Psoas muscle (tissue), 8 donors: ENCODE measurements around the gene LCNL1. TPM values are rescaled to one million over a fixed set of nuclear protein-coding genes. Genes with fewer than 3 reads are reported as not detected.
A peak's percentile ranks its signal among the peaks of the same experiment; 100 is the strongest.
"Not testable (repeated sequence)": the region's sequence is repeated elsewhere in the genome, so short reads cannot be mapped to it uniquely, and the experiment has no call there.

Source experiments
- ATAC-seq, 4 donors: fragments of 200-7000 bp; cut with Tn5 transposase; one replicate each; pipeline ENCODE4 v1.9.1; 2020; ENCODE audit warnings: moderate library complexity in 3 of 4, mild to moderate bottlenecking in 2 of 4
- DNase-seq, 2 donors: peaks; one replicate each; pipeline ENCODE4 v3.0.0-alpha.2; 2020
- H3K27ac ChIP-seq: fragments of 200-600 bp; one replicate; pipeline ENCODE4 v1.8.0; 2022
- H3K27me3 ChIP-seq, 3 donors: fragments of 200-600 bp in 1 of 3; one replicate each; pipeline versions ENCODE4 v1.6.1 to v1.8.0; 2013 to 2022; ENCODE audit warnings: low read length in 2 of 3, mild to moderate bottlenecking in 2 of 3, moderate library complexity in 1 of 3; ENCODE audit not compliant: insufficient read depth in 3 of 3
- H3K36me3 ChIP-seq, 2 donors: fragments of 200-600 bp in 1 of 2; one replicate each; pipeline versions ENCODE4 v1.6.1 to v1.8.0; 2013 to 2022; ENCODE audit warnings: low read depth in 1 of 2, mild to moderate bottlenecking in 1 of 2, moderate library complexity in 1 of 2; ENCODE audit not compliant: insufficient read depth in 1 of 2
- H3K4me1 ChIP-seq: fragments of 200-600 bp; one replicate; pipeline ENCODE4 v1.8.0; 2022
- H3K4me3 ChIP-seq: fragments of 200-600 bp; one replicate; pipeline ENCODE4 v1.8.0; 2022; ENCODE audit warnings: mild to moderate bottlenecking
- H3K9me3 ChIP-seq: fragments of 200-600 bp; one replicate; pipeline ENCODE4 v1.8.0; 2022
- WGBS, 3 donors: extraction: QIAGEN DNeasy Blood & Tissue Kit; methylation state at CpG; one replicate each; pipeline versions ENCODE4 v1.1.6 to v1.1.7; 2013; 5-methylcytosine and 5-hydroxymethylcytosine counted together
- intact Hi-C, 2 donors: fragments of 100-400 bp; cut with DNase I; formaldehyde crosslinking; loops; one replicate each; pipeline versions ENCODE4 v1.11.0 to v1.14.2; 2022
- polyA plus RNA-seq, 3 donors: library from polyadenylated mRNA; stranded (reverse); fragments of 200-250 nt; gene quantifications; one replicate each; pipeline ENCODE4 v1.2.3, GENCODE V29; 2013
- total RNA-seq, 4 donors: library from RNA; stranded (reverse); fragmentation: NEBNext Ultra II Directional in 2 of 4; extraction: Animal tissue kit (Norgen Biotek cat#: 25700) in 2 of 4; gene quantifications; one replicate each; pipeline versions ENCODE4 v1.2.1 to v1.2.4, GENCODE V29; 2021 to 2023
- TF ChIP-seq, protein P1 (sequence below): fragments of 200-600 bp; IDR thresholded peaks from one replicate; pipeline ENCODE4 v1.8.0; 2022; ENCODE audit warnings: antibody characterized with exemption
- donor health status: healthy with polysubstance abuse.
- donor health status: DM: no; HTN: no; CAD: no; lungs with moderate emphysema.
- donor health status: Bipolar disorder and iron deficiency.
- donor health status: healthy.
- donor health status: DM: yes; HTN: yes; CAD: no.
- donor health status: DM: no; HTN: no; CAD: no.
- donor health status: DM: no; HTN: no; CAD: no.
- donor health status: DM: yes; HTN: yes; CAD: no.

LCNL1 gene
- total and polyA plus RNA-seq, 7 donors = 0.04 to 0.79 (median 0.14) TPM

- H3K4me1 ChIP-seq = no peaks in the 10 kb centered on the region
- WGBS, 3 donors = 76 to 81% (median 79%) methylated on average over 19 to 20 of the region's 20 CpGs
- DNase-seq = no peak
- TF ChIP-seq, protein P1, sequence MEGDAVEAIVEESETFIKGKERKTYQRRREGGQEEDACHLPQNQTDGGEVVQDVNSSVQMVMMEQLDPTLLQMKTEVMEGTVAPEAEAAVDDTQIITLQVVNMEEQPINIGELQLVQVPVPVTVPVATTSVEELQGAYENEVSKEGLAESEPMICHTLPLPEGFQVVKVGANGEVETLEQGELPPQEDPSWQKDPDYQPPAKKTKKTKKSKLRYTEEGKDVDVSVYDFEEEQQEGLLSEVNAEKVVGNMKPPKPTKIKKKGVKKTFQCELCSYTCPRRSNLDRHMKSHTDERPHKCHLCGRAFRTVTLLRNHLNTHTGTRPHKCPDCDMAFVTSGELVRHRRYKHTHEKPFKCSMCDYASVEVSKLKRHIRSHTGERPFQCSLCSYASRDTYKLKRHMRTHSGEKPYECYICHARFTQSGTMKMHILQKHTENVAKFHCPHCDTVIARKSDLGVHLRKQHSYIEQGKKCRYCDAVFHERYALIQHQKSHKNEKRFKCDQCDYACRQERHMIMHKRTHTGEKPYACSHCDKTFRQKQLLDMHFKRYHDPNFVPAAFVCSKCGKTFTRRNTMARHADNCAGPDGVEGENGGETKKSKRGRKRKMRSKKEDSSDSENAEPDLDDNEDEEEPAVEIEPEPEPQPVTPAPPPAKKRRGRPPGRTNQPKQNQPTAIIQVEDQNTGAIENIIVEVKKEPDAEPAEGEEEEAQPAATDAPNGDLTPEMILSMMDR = no peak
- no peaks in the 10 kb centered on the region for H3K36me3 ChIP-seq
- no peak for ATAC-seq
- H3K27ac ChIP-seq = no peak overlapping the region
- no peaks in the 10 kb centered on the region for H3K27me3 ChIP-seq
- H3K4me3 ChIP-seq = no peak overlapping the region
- intact Hi-C loops = no loop called here
- H3K9me3 ChIP-seq = no peaks in the 10 kb centered on the region
Observed at GRCh38 chr9:137001857-137002645, 19.3 kb downstream of the LCNL1 start.

DNA sequence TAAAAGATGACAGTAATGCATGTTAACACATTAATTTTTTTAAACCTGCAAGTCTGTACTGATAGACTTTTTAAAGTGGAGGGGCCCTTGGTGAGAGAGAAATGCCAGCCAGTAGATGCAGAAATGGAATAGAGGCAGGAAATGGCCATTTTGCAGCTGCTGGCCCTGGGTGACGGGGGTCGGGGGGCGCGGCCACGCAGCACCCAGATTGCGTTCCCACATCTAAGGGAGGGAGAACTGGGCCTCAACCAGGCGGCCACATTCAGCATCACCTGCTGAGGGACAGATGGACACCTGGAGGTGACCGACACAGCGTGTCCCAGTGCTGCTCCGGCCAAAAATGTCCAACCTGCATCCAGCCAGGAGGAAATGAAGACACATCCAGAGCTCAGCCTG is 19.9 kb downstream of the LCNL1 start:
- H3K27ac ChIP-seq = no peak overlapping the region
- no peaks in the 10 kb centered on the region for H3K27me3 ChIP-seq
- WGBS, 3 donors = 80 to 86% (median 84%) methylated on average over 10 of the region's 10 CpGs
- H3K9me3 ChIP-seq = no peaks in the 10 kb centered on the region
- TF ChIP-seq, protein P1 = no peak
- H3K36me3 ChIP-seq = no peaks in the 10 kb centered on the region
- intact Hi-C loops = no loop called here
- H3K4me3 ChIP-seq = no peak overlapping the region
- DNase-seq (no peak), ATAC-seq (no peak)
- H3K4me1 ChIP-seq = no peaks in the 10 kb centered on the region

GRCh38 chr9:137004285-137004684 is 21.5 kb downstream of the LCNL1 start:
- DNase-seq, H3K9me3 ChIP-seq, intact Hi-C loops, H3K36me3 ChIP-seq, H3K4me3 ChIP-seq, H3K27me3 ChIP-seq, ATAC-seq, H3K4me1 ChIP-seq, H3K27ac ChIP-seq: not testable (repeated sequence)
- TF ChIP-seq, protein P1 = peak; percentile 42
- WGBS, 3 donors = 36 to 42% (median 38%) methylated on average over 17 of the region's 17 CpGs

- H3K9me3 ChIP-seq = no peaks in the 10 kb centered on the region
- intact Hi-C loops = no loop called here
- peaks cover 0 to 13% of the 10 kb centered on the region in 2 donors for H3K36me3 ChIP-seq
- no peaks in the 10 kb centered on the region for H3K4me1 ChIP-seq
- H3K27me3 ChIP-seq = no peaks in the 10 kb centered on the region
- 58 to 70% (median 64%) methylated on average over 24 of the region's 24 CpGs for WGBS, 3 donors
- H3K27ac ChIP-seq = no peak overlapping the region
- DNase-seq (no peak), ATAC-seq (no peak)
- TF ChIP-seq, protein P1 = no peak
- no peak overlapping the region for H3K4me3 ChIP-seq
Observed at GRCh38 chr9:137006116-137007003, 23.6 kb downstream of the LCNL1 start.
